Activated CD4-positive, alpha-beta T cell treated with anti-CD3 and anti-CD28 coated beads, Interleukin-2, amount 50 U/mL, for 24 hours (primary cell): Measurements from ENCODE around the gene NYNRIN.

Source experiments
- DNase-seq, 2 donors: peaks; one replicate each; pipeline ENCODE4 v3.0.0-alpha.2; 2020; ENCODE audit warnings: low read depth in 1 of 2, low spot score in 1 of 2

NYNRIN gene

DNA sequence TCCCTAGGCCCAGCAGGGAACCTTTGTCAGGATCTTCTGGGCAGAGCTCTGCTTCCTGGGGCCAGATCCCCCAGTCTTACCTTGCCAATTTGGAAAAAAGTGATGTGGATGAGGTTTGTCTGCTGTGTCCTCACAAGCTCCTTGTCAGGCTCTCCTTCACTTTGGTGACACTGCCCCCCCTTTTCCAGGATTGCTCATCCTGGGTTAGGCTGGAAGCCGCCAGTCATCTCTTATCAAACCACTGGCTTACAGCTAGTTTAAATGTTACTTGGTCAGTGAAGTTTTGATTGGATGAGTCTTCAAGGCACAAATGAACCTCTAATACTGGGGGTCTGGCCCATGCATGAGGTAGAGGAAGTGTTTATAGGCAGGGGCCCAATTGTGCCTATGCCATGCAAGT lies 15.3 kb downstream of the NYNRIN start:
- no peak for DNase-seq

GRCh38 chr14:24414732-24415420 lies 16.1 kb downstream of the NYNRIN start:
- DNase-seq = no peak

GRCh38 chr14:24415421-24416253 lies 16.8 kb downstream of the NYNRIN start:
- no peak for DNase-seq

- DNase-seq = no peak
Measured at GRCh38 chr14:24416254-24416931, 17.6 kb downstream of the NYNRIN start.

DNA sequence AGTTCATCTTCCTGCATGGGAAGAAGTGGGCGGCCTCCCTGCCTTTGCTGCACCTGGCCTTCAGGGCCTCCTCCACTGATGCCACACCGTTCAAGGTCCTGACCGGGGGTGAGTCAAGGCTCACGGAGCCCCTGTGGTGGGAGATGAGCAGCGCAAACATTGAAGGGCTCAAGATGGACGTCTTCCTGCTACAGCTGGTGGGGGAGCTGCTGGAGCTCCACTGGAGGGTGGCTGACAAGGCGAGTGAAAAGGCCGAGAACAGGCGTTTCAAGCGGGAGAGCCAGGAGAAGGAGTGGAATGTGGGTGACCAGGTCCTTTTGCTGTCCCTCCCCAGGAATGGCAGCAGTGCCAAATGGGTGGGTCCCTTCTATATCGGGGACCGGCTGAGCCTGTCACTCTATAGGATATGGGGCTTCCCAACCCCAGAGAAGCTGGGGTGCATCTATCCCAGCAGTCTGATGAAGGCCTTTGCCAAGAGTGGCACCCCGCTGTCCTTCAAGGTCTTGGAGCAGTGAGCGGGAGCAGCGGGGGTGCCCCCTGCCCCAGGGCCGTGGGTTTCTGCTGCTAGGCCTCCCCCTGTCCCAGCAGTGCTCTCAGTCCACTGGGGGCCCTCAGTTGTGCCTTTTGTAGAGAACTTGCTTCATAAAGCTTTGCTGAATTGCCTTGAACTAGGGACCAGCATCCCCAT lies 18.3 kb downstream of the NYNRIN start:
- no peak for DNase-seq

GRCh38 chr14:24417832-24418491 lies 19.2 kb downstream of the NYNRIN start:
- DNase-seq = no peak

- DNase-seq = no peak
Measured at GRCh38 chr14:24418492-24418873, 19.7 kb downstream of the NYNRIN start.

GRCh38 chr14:24422261-24422660 lies 23.5 kb downstream of the NYNRIN start:
- DNase-seq = no peak

- DNase-seq = no peak
Measured at GRCh38 chr14:24422694-24423601, 24.1 kb downstream of the NYNRIN start.

DNA sequence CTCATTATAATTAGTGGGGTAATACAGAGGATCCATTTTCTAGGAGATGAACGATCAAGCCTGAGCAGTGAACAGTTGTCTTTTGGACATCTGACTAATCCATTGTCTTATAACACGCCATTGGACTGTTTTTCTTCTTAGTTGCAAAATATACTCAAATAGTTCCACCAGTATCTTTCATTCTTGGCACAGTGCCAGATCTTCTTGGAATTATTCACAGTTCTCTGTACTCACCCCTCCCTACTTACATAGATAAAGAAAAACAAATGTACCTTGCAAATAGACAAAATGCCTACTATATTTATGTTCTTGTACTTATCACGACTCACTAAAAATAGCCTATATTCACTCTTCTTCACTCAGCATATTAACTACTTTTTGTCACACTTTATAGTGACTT lies 26.9 kb downstream of the NYNRIN start:
- DNase-seq = peak in 1 of 2 donors; percentile 36

DNA sequence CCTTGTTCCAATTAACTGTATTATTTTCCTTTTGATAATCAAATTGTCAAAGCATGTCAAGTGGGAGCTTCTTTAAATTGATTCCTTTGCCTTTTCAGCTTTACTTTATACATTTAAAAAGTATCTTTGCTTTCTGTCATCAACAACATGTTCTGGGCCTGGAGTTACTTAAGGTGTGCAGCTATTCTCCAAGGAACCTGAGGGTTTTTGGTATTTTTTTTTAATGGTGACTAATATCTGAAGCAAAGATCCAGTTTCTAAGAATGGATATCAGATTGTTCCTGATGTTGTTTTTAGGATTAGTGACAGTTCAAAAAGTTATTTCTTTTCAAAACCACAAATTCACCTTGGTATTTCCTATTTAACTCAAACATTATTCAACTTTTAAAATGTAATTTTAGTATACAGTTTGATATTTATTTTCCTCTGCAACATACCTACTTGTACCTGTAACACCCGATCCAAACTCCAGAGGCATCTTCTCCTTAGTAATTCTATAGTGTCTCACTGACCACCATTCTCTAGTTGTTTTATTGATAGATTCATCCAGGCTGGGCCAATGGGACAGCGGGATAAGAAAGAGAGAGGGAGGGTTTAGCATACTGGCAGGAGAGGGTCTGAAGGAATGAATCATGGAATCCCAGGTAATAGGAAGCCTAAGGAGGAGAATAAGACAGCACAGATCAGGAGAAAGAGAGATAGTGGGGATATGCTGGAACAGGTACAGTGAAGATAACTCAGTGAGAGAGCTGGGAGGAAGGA lies 27.5 kb downstream of the NYNRIN start:
- DNase-seq = no peak

GRCh38 chr14:24426912-24427536 lies 28.2 kb downstream of the NYNRIN start:
- DNase-seq = no peak

- DNase-seq = no peak
Measured at GRCh38 chr14:24427537-24428508, 29.0 kb downstream of the NYNRIN start.

DNA sequence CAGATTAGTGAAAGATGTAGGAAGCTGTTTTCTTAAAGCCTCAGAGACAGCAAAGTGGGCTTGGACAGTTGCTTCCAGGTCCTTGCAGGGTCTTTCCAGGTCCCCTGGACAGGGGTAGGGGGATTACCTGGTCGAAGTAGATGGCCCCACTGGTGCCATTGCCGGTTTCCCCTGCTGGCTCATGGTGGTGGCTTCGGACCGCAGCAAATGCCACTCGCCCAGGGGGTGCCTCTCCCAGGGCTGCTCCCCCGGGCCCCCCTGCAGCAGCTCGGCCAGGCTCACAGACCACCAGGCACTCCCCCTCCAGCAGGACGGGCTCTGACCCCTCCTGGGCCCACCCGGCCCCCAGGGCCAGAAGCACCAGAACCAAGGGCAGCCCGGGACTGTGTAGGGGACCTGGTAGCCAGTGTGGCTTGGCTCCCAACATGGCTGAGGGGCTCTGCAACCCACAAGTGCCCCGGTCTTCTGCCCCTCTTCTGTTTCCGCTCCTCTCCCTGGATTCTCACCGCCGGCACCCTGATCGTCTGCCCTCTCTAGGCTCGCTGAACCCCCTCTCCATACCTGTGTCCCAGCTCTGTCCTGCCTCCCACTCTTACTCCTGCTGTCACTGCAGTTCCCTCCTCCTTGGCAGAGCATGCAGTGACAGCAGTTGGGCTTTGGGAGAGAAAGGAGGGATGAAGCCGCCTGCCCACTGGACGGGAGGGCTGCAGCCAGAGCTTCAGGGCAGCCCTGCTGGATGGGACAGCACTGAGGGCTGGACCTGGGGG lies 30.0 kb downstream of the NYNRIN start:
- DNase-seq = no peak

DNA sequence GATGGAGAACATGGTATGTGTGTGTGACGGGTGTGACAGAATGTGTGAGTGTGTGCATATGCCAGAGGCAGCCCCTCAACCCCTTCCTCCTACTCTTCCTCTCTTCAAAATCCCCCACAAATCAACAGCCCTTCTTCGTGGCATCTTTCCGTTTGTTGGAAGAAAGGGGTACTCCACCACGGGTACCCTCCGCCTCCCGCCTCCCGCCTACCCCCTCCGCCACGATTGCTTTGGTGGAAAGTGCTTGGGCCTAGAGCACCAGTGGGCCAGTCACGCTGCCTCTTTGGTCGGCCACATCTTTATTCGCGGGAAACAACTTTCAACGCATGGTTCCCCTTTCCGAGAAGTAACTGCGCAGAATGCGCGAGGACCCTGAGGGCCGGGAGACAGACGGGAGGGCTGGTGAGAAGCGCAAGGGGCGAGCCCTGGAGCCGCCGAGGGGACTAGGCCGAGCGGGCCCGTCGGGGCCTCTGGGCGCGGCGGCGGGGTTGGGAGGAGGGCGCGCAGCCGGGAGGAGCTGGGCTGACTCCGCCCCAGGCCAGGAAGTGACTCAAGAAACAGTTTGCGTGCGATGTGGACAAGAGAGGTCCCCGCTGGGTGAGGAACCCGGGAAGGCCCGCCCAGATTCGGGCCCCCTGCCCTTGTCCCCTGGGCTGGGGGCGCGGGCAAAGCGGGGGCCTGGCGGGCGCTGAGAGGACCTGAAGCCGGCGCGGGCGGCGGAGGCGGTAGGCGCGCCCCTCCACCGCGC lies 30.8 kb downstream of the NYNRIN start, which contains the start of the genes CBLN3 and KHNYN:
Gene CBLN3, minus strand, starts transcription at position 274 of the 748 bp plus-strand sequence. CDS start 614 bp downstream, outside the sequence.
Gene KHNYN, plus strand, starts transcription at position 560 of the 748 bp plus-strand sequence. CDS start 777 bp downstream, outside the sequence.
- DNase-seq = peak; percentile 78 to 84
